Gastrocnemius medialis (tissue), 4 donors: Measurements from ENCODE around the gene CFAP65. TPM values are rescaled to one million over a fixed set of nuclear protein-coding genes. Genes with fewer than 3 reads are reported as not detected.

ENCODE experiments used
- ATAC-seq, 2 donors: fragments of 150-250 bp; one replicate each; pipeline ENCODE4 v1.9.1; 2016
- DNase-seq, 2 donors: peaks; one replicate each; pipeline ENCODE4 v3.0.0-alpha.2; 2019
- H3K27ac ChIP-seq, 4 donors: fragments of 200-600 bp; sonication (generic); 1 replicate in 1 of 4; 2 replicates in 3 of 4; pipeline ENCODE4 v1.5.1; 2016 to 2018; ENCODE audit warnings: mild to moderate bottlenecking in 2 of 4, moderate library complexity in 1 of 4
- H3K27me3 ChIP-seq, 3 donors: fragments of 200-600 bp; sonication (generic) in 2 of 3; 1 replicate in 1 of 3; 2 replicates in 2 of 3; pipeline versions ENCODE4 v1.5.1 to v1.6.0; 2016 to 2019; ENCODE audit warnings: mild to moderate bottlenecking in 1 of 3, moderate library complexity in 1 of 3
- H3K36me3 ChIP-seq, 2 donors: fragments of 200-600 bp; sonication (generic) in 1 of 2; one replicate each; pipeline ENCODE4 v1.5.1; 2017 to 2018
- H3K4me1 ChIP-seq, 2 donors: fragments of 200-600 bp; sonication (generic) in 1 of 2; one replicate each; pipeline ENCODE4 v1.5.1; 2016 to 2017; ENCODE audit warnings: mild to moderate bottlenecking in 2 of 2
- H3K4me3 ChIP-seq, 4 donors: fragments of 200-600 bp; sonication (generic) in 3 of 4; 1 replicate in 1 of 4; 2 replicates in 3 of 4; pipeline ENCODE4 v1.5.1; 2016 to 2019; ENCODE audit warnings: mild to moderate bottlenecking in 2 of 4
- H3K9me3 ChIP-seq, 3 donors: fragments of 200-600 bp; sonication (generic) in 2 of 3; 1 replicate in 1 of 3; 2 replicates in 2 of 3; pipeline ENCODE4 v1.5.1; 2016 to 2019
- CTCF ChIP-seq, 5 experiments: fragments of 450-650 bp in 3 of 5; fragments of 200-600 bp in 2 of 5; sonication (generic) in 2 of 5; IDR thresholded peaks in 4 of 5; conservative IDR thresholded peaks in 1 of 5; 1 replicate in 4 of 5; 2 replicates in 1 of 5; pipeline ENCODE4 v1.5.1; 2016 to 2019; ENCODE audit warnings: antibody characterized with exemption in 5 of 5, mild to moderate bottlenecking in 3 of 5, moderate library complexity in 3 of 5
- POLR2A ChIP-seq, 2 donors: fragments of 450-650 bp; IDR thresholded peaks; one replicate each; pipeline ENCODE4 v1.6.1; 2017; ENCODE audit warnings: antibody characterized with exemption in 2 of 2, mild to moderate bottlenecking in 2 of 2, moderate library complexity in 2 of 2
- in situ Hi-C, 4 donors: fragments of 200-750 bp; cut with MboI; loops; one replicate each; pipeline versions ENCODE4 v1.15.0 to v1.8.0; 2017; ENCODE audit warnings: low sequenced_read_pairs in 4 of 4
- intact Hi-C: fragments of 100-400 bp; cut with DNase I; formaldehyde crosslinking; loops from one replicate; pipeline ENCODE4 v1.15.1; 2023; ENCODE audit warnings: low total_unique reads
- microRNA counts, 2 donors: library from miRNA; unstranded; fragments of <30 nt; microRNA quantifications; one replicate each; lab custom pipeline; 2016
- microRNA-seq, 2 donors: library from miRNA; unstranded; fragments of <30 nt; microRNA quantifications; one replicate each; pipeline ENCODE4, GENCODE V29; 2016; ENCODE audit warnings: borderline replicate concordance in 2 of 2
- total RNA-seq, 4 donors: library from RNA; depleted of rRNA; stranded (reverse); fragments of >200 nt; gene quantifications; one replicate each; pipeline versions ENCODE4 v1.1.0 to v1.2.3, GENCODE V29; 2016

CFAP65 gene
- total RNA-seq, 4 donors from 2014 or later = 0.09 TPM; not detected in 3

GRCh38 chr2:218953366-218953954 lies 87.9 kb downstream of the CFAP65 start:
- no peak for ATAC-seq
- H3K9me3 ChIP-seq = no peaks in the 10 kb centered on the region
- H3K4me3 ChIP-seq = no peak overlapping the region
- TF ChIP-seq POLR2A (IDR thresholded peaks at IDR 0.05) (no peak), CTCF (IDR thresholded peaks at IDR 0.05 in 4 of 5, conservative IDR thresholded peaks at IDR 0.05 in 1 of 5) (no peak)
- intact Hi-C loops = no loop called here
- in situ Hi-C loops = no loop called here
- DNase-seq = no peak
- H3K36me3 ChIP-seq = no peaks in the 10 kb centered on the region
- no peak overlapping the region for H3K27ac ChIP-seq
- H3K4me1 ChIP-seq = no peaks in the 10 kb centered on the region
- H3K27me3 ChIP-seq = peaks cover 6 to 17% (median 10%) of the 10 kb centered on the region in 3 donors

MicroRNA genes within 50 kb of the gene (microRNA counts, 767-probe panel; counts per million panel counts)
- microRNA hsa-miR-3131 (lab: Ali Mortazavi, UCI) = 356 to 448 counts per million in 2 donors
- 356 to 448 counts per million in 2 donors for microRNA hsa-miR-375 (lab: Ali Mortazavi, UCI)

Small RNA genes lying within 50 kb of the gene (microRNA-seq; reads per million reads assigned to microRNA genes)
- gene MIR3131 (0 reads per million in 2 donors), gene MIR375 (224 to 250 reads per million in 2 donors)

Other genes with a start within 250 kb of the CFAP65 start
- gene PRKAG3, start 209.7 kb downstream of the CFAP65 start, total RNA-seq = 10 to 100 TPM in 3 of 4 donors, 1 to 10 TPM in 1; 8.3 to 65.4 (median 44.3) TPM
- gene WNT6, start 181.7 kb downstream of the CFAP65 start, total RNA-seq = 1 to 10 TPM in 2 of 4 donors, under 1 TPM in 2; 0.36 to 3.9 (median 2.1) TPM
- gene WNT10A, start 160.7 kb downstream of the CFAP65 start, total RNA-seq = not detected
- gene CDK5R2, start 81.8 kb downstream of the CFAP65 start, total RNA-seq = not detected
- not detected for gene FEV, start 56.3 kb downstream of the CFAP65 start, total RNA-seq
- gene CRYBA2, start 48.1 kb downstream of the CFAP65 start, total RNA-seq = not detected
- under 1 TPM in 1 of 4 donors, not detected in 3; 0.27 TPM for gene IHH, start 19.4 kb upstream of the CFAP65 start, total RNA-seq
- 10 to 100 TPM; 24.5 to 39.0 (median 26.4) TPM for gene NHEJ1, start 119.3 kb upstream of the CFAP65 start, total RNA-seq
- 1 to 10 TPM in 1 of 4 donors, under 1 TPM in 1, not detected in 2; 0.11 to 1.5 TPM for gene SLC23A3, start 128.5 kb upstream of the CFAP65 start, total RNA-seq
- 100 to 1,000 TPM in 1 of 4 donors, 10 to 100 TPM in 3; 53.5 to 114 (median 55.9) TPM for gene CNPPD1, start 135.4 kb upstream of the CFAP65 start, total RNA-seq
- gene RETREG2, start 136.8 kb upstream of the CFAP65 start, total RNA-seq = 10 to 100 TPM; 39.8 to 57.2 (median 44.9) TPM
- gene ZFAND2B, start 165.3 kb upstream of the CFAP65 start, total RNA-seq = 10 to 100 TPM; 33.2 to 60.8 (median 41.2) TPM
- gene ABCB6, start 177.4 kb upstream of the CFAP65 start, total RNA-seq = 10 to 100 TPM; 15.0 to 45.8 (median 31.8) TPM
- 100 to 1,000 TPM; 111 to 208 (median 176) TPM for gene ATG9A, start 188.1 kb upstream of the CFAP65 start, total RNA-seq
- gene ANKZF1, start 188.3 kb upstream of the CFAP65 start, total RNA-seq = 10 to 100 TPM; 13.0 to 23.0 (median 19.1) TPM
- 1 to 10 TPM; 1.0 to 3.6 (median 1.3) TPM for gene GLB1L, start 203.9 kb upstream of the CFAP65 start, total RNA-seq
- gene STK16, start 204.0 kb upstream of the CFAP65 start, total RNA-seq = 10 to 100 TPM in 3 of 4 donors, 1 to 10 TPM in 1; 4.4 to 19.3 (median 14.2) TPM
- not detected for gene TUBA4B, start 211.7 kb upstream of the CFAP65 start, total RNA-seq
- 100 to 1,000 TPM; 351 to 797 (median 386) TPM for gene TUBA4A, start 212.4 kb upstream of the CFAP65 start, total RNA-seq
- 10 to 100 TPM; 58.6 to 76.5 (median 71.8) TPM for gene DNAJB2, start 237.8 kb upstream of the CFAP65 start, total RNA-seq